HG02642 (cell line): ENCODE measurements around the gene DSTYK.
A peak's percentile ranks its signal among the peaks of the same experiment; 100 is the strongest.
"Not testable (repeated sequence)": the region's sequence is repeated elsewhere in the genome, so short reads cannot be mapped to it uniquely, and the experiment has no call there.

ENCODE experiments used
- ATAC-seq: cut with Tn5 transposase; IDR thresholded peaks from one replicate; pipeline ENCODE4 v1.9.1; 2021; ENCODE audit warnings: mild to moderate bottlenecking; ENCODE audit not compliant: unreplicated experiment, poor library complexity

Gene DSTYK

DNA sequence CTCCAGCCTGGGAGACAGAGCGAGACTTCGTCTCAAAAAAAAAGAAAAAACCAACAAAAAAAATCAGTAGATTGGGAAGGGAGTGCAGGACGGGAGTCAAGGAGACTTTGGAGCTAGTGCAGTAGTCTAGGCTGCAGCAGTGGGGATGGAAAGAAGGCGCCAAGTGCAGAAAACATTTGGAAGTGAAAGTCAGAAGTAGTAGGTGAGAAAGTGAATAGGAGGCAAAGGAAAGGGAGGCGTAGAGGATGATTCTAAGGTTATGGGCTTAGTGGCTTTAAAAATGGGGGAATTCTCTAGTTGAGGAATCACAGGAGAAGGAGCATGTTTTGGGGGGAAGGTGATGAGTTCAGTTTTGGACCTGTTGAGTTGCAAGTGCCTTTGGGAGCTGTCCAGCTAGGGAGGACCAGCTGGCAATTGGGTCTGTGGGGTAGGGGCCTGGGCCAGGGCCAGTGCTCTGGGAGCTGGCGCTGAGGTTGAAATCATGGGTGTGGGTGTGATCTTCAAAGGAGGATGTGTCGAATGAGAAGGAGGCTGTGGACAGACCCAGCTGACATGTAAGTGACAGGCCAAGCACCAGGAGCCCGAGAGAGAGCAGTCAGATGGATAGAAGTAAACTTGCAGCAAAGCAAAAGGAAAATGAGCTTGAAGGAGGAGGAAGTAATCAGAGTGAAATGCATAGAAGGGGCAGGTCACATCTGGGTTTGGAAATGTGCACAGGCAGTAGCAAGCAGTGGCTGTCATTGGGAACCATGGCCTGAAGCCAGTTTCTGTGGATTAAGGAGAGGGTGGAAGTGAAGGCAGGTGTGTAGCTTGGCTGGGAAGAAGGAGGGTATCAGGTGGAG, 32.1 kb upstream of the DSTYK start:
- ATAC-seq = no peak

DNA sequence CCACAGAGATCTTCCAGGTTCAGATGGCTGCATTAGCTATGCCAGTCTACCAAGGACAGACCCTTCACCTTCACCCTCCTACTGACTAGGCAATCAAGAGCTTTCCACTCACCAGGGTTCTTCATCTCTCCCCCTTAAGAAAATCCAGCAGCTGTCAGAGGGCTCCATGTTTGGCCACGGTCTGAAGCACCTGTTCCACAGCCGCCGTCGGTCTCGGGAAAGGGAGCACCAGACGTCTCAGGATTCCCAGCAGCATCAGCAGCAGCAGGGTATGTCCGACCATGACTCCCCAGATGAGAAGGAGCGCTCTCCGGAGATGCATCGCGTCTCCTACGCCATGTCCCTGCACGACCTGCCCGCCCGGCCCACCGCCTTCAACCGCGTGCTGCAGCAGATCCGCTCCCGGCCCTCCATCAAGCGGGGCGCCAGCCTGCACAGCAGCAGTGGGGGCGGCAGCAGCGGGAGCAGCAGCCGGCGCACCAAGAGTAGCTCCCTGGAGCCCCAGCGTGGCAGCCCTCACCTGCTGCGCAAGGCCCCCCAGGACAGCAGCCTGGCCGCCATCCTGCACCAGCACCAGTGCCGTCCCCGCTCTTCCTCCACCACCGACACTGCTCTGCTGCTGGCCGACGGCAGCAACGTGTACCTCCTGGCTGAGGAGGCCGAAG, 30.0 kb upstream of the DSTYK start:
- no peak for ATAC-seq

DNA sequence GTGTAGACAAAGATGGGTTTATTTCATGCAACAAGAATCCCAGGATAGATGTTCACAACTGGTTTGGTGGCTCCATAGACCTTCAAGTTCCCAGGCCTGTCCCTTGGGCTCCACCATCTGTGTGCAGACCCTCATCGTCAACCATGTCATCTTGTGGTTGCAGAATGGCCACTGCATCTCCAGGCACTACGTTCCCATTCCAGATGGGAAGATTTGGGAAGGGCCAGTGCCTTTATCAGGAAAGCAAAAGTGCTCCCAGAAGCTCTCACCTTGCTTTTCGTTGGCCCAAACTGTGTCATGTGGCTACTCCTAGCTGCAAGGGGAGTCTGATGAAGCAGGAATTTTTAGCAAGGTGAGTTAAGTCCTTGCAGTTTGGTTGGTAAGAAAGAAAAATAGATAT, 29.1 kb upstream of the DSTYK start:
- ATAC-seq = no peak

DNA sequence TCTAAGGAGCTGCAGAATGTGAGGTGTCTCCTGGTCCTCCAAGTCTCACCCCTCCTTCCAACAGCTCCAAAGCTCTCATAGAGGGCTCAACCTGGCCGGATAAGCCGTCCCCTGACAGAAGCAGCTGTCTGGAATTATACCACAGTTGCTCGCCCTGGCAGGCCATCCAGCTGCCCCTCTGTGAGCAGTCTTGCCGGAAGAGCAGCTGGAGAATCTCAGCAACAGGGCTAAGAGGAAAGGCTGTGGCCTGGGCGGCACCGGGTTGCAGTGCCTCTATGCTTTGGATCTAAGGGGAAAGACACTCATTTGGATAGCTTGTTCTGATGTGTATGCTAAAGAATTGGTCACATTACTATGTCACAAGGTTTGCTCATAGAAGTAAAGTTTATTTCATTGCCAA, 28.6 kb upstream of the DSTYK start:
- no peak for ATAC-seq

DNA sequence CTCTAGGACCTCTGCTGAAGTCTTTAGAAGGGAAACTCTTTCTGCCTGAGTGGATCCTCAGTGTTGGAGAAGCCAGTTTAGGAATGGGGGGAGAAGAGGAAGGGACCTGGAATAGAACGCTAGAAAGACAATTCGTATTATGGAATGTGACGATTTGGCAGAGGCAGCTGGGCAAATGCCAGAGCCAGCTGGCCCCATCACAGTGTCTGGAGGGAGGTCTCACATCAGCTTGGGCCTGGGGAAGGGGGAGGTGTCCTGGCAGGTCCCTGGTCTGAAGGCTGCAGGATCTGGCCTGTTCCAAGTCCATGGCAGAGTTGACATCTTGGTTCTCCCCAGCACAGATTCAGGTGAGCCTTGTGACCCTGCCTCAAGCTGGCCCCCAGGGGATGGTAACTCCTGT, 27.6 kb upstream of the DSTYK start:
- no peak for ATAC-seq

DNA sequence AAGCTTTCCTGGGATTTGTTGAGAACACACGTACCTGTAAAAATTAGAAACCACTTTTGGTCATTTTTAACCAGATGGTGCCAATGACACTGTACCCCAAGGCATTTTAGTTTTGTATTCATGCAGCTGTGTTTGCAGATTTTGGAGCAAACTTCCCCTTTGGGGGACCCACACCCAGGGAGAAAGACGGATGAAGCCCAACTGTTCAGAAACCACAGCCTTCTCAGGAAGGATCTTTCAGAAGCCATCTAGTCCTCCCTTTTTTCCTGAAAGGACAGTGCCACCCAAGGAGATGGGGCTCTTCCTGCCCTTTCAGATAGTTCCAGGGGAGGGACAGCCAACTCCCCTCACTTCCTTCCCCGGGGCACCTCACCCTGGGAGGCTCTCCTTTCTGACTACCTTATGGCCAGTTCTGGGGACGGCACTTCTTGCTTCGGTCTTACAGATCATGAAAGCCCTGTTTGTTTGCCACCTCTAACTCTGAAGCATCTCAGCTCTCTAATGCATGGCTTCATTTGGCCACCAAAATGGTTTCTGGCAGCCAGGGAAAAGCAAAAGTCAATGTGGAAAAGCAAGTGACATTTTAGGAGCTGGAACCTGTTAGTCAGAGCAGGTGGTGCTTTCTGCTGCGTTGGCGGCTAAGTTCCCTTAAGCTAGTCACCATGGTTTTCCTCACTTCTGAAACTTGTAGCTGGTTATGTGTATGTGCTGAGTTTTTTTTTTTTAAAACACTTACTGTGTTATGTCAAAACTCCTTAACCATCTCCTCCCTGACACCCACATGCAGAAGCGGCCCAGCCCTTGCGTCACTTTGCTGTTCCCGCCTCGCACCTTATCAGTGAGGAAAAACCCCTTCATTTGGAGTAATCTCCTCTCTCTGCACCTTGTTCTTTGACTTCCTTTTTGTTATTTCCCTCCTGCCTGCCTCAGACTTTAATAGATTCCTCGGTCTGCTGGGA, 26.3 kb upstream of the DSTYK start:
- ATAC-seq = no peak

DNA sequence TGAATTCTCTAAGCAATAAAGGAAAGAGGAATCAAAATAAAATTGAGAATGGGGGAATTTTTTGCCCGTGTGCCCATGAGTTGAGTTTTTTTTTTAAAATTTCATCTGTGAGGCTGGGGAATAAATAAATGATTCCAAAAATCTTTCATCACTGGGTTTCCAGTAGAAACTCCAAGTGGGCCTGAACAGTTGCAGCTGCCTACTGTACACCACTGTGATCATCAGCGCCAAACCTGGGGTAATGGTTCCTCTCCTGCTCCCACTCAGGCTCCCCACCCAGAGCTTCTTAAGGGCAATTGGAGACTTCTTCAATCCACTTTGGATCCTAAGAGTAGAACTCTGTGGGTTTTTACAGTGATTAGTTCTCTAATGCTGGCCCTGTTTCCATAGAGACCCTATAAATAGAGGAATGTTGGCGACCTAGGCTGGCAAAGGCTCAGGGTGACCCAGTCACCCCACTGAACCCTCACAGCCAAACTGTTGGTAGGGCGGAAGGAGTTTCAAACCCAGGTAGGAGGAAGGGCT, 25.5 kb upstream of the DSTYK start:
- ATAC-seq = no peak

DNA sequence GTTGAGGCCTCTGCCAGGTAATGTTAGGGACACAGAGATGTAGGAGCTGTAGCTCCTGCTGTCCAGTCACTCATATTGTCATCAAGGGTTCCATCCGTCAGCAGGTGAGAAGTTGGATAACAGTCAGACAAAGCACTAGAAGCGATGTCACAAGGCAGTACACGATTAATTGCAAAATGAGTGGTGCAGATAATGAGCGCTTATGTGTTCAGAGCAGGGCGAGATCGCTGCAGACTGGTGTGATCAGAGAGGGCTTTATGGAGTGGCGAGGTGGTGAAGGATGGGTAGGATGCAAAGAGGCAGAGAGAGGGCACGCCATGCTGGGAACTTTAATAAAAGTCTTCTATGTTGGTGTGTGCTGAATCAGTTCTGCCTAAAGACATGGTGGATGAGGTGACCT, 25.0 kb upstream of the DSTYK start:
- ATAC-seq = no peak

DNA sequence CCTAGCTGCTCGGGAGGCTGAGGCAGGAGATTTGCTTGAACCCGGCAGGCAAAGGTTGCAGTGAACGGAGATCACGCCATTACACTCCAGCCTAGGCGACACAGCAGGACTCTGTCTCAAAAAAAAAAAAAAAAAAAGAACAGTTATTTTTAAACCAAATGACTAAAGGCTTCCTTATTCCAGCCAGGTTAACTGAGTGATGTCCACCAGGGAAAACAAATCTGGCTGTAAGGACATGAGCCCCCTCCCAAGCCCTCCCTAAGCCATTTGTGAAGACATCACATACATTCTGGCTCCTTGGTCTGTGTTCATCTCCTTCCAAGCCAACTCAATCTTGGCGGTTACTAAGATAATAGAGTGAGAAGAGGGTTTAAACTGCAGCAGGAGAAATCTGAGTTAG, 24.4 kb upstream of the DSTYK start:
- ATAC-seq = no peak

DNA sequence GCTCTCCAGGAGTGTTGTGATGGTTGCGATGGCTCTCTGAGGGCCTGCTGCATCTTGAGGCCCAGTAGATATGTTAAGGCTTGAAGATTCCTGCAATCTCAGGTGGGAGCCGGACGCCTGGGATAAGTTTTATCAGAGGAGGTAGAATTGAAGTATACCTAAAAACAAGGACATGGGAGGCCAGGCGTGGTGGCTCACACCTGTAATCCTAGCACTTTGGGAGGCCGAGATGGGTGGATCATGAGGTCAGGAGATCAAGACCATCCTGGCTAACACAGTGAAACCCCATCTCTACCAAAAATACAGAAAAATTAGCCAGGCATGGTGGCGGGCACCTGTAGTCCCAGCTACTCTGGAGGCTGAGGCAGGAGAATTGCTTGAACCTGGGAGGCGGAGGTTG, 22.5 kb upstream of the DSTYK start:
- not testable (repeated sequence) for ATAC-seq

DNA sequence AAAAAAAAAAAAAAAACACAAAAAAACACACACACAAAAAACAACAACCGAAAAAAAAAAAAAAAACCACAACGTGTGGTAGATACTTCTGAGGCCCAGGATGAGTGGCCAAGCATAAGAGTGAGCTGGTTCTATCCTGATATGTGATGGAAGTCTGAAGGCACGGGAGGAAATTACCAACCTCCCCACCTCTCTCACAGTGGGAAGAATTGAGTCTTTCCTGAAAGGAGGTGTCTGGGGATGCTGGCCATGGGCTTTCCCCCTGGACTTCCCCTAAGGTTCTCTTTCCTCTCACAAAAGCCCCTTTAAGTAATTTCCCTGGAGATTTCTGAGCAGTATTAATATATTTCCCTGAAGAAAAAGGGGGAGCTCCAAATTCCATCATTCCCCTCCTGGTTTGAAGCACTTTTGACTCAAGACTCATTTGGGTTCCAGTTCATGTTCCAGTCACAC, 21.5 kb upstream of the DSTYK start:
- ATAC-seq = no peak

DNA sequence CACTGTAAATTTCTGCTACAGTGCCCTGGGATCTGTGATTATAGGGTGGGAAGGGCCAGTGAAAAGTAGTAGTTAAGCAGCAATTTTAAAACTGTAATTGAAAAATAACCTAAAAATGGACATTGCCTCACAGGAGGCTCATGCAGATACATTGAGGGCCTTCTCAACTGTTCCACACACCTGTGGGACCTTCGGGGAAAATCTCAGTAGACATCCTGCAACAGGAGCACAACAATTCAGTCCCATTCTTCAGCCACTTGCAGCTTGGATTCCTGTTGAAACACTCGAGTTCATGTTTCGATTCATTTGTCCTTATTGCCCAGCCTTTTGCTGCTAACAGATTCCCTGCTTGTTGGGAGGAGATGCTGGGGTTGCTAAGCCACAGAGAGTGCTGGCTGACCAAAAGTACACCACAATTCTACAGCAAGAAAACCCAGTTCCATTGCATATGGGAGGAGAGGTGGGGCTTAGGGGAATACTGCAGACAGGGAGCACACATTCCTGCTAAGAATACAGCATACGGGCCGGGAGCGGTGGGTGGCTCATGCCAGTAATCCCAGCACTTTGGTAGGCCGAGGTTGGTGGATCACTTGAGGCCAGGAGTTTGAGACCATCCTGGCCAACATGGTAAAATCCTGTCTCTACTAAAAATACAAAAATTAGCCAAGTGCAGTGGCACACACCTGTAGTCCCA, 20.8 kb upstream of the DSTYK start:
- no peak for ATAC-seq

DNA sequence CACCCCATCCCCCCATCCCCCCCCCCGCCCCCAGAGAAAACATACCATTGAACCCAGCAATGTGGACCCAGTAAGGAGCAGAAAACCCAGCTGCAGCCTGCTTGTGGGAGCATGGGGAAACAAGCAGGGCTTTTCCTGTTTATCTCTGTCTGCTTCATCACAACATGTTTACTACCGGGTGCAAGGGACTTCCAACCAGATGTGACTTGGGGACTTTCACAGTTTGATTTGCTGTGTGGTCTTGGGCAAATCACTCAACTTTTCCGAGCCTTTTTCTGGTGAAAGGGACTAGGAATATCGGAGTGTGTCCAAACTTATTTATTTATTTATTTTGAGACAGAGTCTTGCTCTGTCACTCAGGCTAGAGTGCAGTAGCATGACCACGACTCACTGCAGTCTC, 19.5 kb upstream of the DSTYK start:
- no peak for ATAC-seq

DNA sequence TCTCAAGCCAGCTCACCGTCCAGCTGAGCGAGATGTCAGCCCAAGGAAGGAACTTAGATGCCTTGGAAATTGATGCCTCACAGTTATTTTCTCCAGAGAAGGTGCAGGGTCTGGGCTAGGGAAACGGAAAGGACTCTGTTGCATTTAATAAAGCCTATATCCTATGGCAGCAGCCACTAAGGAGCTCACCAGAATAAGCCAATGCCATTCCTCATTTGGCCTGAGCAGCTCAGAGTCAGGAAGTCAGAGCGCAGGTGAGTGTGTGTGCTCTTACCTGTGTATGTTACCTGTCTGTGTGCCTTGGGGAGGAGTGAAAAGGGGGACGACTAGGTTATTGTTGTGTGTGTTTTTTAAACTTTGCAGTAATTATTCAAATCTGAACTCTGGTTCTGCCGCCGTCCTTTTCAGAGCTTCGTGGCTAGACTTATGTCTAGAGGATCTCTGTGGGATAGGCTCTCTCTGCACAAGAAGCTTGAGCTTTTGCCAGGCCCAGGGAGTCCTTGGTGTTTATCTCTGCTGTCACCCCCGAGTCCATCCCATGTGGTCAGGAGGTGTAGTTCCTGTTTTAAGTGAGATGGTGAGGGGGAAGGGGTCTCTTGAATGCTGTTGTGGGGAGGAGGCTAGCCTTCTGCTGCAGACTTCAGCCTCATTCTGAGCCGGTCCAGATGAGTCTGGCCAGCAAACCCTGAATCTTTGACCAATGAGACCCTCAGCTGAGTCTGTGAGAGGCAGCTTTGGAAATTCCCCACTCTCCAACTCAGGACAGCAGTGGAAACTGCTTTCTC, 18.6 kb upstream of the DSTYK start:
- no peak for ATAC-seq

DNA sequence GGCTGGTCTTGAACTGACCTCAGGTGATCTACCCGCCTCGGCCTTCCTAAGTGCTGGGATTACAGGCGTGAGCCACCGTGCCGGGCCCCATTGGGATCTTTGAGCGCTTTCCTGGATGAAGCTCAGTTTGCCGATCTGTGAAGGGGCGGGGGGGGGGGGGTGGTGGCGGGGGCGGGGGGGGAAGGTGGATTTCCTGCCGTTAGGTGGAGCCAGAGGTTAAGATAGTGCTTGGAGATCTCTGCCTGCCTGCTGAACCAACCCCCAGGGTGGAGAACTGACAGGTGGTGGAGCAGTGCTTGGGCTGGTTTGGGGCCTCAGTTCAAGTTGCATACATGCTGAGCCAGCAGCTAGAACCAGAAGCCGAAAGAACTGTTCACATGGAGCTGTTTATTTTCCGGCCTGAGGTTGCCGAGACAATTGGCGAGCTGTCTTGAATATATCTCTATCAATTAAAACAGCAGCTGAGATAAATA, 17.9 kb upstream of the DSTYK start:
- ATAC-seq = no peak

DNA sequence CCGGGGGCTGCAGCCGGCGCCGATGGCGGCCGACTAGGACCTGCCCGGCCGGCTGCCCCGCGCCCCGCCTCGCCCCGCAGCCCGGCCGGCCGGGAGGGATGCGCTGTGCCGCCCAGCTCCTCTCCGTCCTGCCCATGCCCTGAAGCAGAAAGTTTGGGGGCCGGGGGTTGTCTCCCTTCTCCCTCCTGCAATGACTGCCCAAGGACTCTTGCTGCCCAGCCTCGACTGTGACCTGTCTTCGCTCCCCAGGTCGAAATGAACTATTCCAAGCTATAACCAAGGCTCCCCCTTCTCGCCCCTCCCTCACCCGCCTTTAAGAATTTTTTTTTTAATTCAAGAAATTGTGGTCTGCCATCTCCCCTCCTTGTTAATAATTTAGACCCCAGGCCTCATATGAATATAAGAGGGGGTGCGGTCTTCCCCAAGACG, 16.6 kb upstream of the DSTYK start:
- no peak for ATAC-seq

DNA sequence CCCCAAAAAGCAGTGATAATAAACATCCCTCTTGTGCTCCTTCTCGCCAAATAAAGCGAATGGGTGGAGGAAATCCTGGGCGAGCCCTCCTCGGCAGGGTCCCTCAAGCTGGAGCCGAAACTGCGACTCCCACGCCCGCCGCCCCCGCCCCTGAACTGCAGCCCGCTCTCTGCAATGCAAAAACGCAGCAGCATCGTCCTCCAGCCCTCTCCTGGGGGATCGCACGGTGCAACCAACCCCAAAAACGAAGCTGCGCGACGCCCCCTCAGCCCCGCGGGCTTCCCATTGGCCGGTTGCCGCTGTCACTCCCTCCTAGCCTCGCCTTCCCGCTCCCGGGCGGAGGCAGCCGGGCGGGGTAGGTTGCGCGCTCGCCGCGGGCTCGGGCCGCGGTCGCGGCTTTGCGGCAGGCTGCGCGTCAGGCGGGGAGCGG, 16.1 kb upstream of the DSTYK start, which contains the start of gene TMCC2:
Gene TMCC2, plus strand, starts transcription at position 363 of the 430 bp plus-strand sequence. CDS start 619 bp downstream, outside the sequence.
- peak; percentile 87 for ATAC-seq

DNA sequence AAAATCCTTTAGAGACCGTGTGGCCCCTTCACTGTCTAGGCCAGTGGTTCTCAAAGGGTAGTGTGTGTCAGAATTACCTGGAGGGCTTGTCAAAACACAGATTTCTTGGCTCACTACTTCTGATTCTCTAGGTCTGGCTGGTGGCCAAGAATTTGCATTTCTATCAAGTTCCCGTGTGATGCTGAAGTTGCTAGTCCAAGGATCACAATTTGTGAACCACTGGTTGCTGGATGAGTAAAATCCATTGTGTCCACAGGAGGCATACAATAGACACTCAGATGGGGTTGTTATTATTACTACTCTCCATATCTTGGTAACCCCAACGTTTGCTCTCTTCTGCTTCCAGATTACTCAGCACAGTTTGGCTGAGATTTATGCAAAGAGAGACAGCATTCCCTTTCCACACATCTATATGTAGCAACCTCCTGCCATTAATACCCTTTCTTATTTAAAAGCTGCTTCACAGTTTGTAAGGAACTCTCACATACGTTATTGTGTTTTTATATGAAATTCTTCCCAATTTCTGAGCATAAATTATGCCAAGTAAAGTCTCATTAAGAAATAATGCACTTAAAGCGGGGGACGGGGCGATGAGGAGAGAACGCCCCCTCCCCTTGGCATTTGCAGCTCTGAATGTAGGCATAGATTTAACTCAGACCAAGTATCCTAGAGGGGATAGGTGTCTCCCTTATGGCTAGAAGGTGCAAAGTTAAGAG, 15.5 kb upstream of the DSTYK start:
- ATAC-seq = no peak
